GM19043 (cell line): ENCODE data around the gene HSPB7.
"Not testable (repeated sequence)": the region's sequence is repeated elsewhere in the genome, so short reads cannot be mapped to it uniquely, and the experiment has no call there.

Source experiments
- ATAC-seq: cut with Tn5 transposase; IDR thresholded peaks from one replicate; pipeline ENCODE4 v1.9.1; 2021; ENCODE audit warnings: low read depth; ENCODE audit not compliant: unreplicated experiment

Gene HSPB7

DNA sequence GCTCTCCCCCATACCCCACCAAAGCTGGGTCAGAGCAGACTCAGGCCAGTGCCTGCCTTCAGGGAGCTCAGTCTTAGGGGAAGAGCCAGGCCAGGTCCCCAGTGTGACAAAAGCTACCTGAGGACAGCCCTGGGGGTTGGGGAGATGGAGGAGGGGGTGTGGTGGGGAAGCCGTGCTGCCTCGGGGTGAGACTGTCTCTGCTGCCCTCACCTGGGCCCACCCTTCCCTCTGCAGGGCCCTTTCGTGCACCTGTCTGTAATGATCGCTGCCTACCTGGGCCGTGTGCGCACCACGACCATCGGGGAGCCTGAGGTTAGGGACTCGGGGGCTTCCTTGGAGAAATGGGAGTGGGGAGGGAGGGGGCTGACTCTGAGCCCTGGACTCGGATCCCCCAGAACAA is 8.5 kb upstream of the HSPB7 start:
- ATAC-seq, result not testable (repeated sequence)

DNA sequence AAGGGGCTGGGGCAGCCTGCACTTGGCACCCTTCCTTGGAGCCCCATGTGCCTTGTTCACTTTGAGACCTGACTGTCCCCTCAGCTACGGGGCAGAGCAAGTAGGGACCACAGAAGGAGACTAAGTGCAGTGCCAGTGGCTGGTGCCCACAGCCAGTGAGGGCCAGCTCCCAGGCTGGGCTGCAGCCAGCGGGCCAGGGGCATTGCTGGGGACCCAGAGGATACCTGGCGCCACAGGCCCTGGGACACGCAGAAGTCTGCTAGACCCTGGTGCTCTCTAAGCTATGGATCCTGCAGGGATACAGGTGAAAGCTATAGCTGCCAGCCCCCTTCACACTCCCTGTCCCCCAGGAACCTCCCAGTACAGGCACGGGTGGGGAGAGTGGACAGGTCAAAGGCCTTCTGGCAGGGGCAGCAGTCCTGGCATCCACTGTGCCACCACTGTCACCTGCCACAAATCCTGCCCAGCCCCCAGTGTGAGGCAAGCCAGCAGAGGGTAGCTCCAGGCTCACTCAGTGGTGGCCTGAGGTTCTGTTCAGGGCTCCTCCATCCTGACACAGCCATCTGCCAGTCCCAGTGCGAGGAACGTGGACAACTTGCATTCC is 5.3 kb upstream of the HSPB7 start:
- no peak for ATAC-seq

DNA sequence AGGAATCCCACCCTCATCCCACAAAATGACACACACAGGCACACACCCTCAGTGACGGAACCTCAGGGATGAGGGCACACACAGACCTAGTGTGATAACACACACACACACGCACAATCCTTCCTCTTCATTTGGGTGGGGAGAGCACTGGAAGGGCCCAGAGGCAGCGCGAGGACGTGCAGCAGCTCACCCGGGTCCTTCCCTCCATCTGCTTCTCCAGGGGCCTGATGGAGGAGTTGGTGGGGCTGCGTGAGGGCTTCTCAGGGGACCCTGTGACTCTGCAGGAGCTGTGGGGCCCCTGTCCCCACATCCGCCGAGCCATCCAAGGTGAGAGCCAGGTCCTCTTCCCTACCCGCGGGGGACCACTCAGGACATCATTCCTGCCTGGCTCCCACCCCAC is 4.5 kb upstream of the HSPB7 start:
- no peak for ATAC-seq

DNA sequence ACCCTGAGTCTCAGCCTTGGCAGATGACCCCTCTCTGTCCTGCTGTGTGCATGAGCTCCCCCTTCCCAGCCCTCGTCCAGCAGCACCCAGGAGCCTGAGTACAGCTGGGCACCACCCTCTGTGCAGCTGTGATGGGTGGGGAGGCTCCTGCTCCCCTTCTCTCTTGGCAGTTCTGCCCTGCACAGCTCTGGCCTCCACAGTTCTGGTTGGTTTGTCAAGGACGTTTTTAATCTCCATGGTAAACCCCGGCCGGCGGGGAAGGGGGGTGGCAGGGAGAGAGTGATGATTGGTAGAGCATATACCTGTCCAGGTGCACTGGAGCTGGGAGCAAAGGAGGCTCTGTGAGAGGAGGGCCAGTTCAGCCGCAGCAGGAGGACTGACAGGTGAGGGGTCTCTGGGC is 3.8 kb upstream of the HSPB7 start, which contains the start of gene CLCNKA:
Gene CLCNKA, plus strand, starts transcription at position 356 of the 400 bp plus-strand sequence. CDS start 584 bp downstream, outside the sequence.
- ATAC-seq, result no peak

DNA sequence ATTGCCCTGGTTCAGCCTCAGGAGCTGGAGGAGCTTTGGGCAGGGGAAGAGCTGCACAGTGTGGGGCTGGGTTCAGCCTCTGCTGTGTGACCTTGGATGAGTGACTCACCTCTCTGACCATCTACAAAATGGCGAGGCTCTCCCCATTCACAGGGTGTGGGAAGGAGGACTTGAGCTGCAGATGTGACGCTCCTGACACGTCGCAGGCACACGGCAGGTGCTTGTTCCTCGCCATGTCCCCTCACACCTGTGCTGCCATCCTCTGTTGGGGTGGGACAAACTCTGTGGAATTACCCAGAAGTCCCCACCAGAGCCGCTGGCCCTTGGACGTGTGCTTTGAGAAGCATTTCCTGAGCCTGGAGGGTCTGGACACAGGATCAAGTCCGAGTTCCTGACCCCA is 3.0 kb upstream of the HSPB7 start:
- not testable (repeated sequence) for ATAC-seq

DNA sequence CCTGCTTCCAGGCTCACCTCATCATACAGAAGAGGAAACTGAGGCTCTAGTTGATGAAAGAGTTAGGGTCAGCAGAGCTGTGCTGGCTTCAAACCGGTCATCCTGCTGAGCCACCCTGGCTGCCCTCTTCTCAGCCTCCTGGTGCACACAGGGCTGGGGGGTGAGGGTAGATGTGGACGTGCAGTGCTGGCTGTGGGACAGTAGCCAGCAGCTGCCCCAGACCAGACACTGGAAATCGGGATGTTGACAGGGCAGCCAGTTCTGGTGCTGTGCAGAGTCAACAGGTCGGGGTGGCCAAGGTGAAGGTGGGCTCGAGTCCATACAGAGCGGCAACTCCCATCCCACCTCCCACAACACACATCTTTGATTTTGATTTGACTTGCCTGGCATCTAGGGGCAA is 2.5 kb upstream of the HSPB7 start:
- no peak for ATAC-seq

DNA sequence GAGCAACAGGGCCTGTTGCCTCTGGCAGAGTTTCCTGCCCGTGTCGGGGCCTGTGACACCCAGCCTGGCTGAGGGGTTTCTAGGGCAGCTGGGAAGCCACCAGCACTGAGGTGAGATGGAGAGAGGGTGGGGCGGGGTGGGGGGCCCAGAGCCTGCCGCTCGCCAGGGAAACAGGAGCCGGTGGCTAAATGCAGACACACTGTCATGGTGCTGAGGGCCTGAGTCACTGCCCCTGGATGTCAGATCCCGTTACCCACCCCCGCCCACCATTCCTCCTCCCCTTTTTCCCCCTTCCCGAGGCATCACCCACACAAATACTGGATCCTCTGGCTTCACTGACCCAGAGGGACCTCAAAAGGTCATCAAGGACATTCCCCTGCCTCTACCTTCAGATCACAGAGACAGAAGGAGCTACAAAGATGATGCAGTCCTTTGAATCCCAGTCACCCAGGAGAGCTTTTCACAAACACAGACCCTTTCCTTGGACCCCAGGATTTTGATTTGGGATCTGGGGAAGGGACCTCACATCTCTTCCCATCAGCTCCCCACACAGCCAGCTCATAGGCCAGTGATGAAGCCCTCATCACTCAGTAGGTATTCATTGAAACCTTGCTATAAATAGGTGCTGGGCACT is 1.9 kb upstream of the HSPB7 start:
- ATAC-seq, result no peak

DNA sequence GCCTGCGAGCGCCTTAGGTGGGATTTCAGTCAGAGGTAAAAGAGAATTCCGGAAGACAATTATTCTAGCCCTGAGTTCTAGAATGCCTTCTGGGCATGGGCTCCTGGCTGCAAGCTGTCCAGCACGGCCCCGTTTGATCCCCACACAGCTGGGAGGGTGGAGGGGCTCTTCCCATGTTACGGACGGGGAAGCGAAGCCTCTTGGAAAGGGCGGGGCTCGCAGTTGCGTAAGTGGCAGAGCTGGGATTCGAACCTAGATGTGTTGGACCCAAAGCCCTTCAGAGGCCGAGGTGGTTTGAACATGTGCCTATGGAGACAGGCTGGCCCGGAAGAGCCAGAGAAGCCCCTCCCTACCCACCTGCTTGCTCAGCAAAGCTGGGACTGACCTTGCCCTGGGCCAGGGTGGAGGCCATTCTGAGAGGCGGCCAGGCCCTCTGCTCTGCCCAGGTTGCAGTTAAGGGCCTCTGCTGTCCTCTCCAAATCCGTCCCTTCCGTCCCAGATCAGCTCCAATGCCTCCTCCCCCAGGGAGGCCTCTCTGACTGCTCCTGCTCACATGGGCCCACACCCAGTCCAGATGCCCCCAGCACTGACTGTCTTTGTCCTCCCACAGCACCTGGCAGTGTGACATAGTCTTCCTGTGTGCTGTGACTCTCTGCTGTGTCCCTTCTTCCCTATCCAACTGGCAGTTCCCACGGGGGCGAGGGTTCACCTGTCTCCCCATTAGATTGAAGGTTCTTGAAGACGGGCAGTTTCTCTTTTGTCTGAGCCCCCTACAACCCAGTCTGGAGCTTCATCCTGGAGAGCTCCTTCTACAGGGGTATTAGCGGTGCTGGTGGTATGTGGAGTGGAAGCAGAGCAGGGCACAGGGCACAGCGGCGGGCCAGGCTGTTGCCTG is 1.2 kb upstream of the HSPB7 start:
- no peak for ATAC-seq

DNA sequence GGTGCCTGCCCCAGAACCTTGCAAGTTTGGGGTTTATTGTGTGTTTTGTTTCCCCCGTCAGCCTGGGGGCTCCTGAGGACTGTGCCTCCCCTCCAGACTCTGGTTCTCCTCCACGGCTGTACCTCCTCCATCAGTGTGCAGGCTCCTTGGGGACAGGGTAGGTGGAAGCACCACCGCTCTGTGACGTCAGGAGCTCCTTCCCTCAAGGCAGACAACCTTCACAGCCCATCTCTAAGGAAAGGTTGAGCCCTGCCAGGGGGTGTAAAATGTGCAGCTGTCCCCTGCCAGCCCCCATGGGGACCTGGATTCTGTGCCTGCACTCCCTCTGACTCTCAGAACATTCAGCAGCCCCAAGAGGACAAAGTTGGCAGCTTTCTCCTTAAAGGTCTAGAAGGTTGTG is 465 bp upstream of the HSPB7 start:
- ATAC-seq, result no peak

DNA sequence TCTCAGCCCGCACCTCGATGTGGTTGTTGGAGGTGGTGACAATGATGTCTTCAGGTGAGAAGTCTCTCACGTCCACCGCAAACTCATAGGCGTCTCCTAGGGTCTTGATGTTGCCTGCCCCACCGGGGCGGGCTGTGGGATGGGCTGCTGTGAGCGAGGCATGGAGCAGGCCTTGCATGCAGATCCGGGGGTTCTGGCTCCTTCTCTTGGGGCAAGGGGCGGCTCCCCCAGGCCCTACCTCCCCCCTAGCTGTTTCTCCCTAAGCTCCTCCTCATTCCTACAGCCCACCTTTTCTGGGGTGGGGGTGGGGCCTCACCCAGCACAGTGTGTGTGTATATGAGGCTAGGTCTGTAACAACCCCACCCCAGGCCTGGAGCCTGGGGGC is 775 bp downstream of the HSPB7 start:
- no peak for ATAC-seq

DNA sequence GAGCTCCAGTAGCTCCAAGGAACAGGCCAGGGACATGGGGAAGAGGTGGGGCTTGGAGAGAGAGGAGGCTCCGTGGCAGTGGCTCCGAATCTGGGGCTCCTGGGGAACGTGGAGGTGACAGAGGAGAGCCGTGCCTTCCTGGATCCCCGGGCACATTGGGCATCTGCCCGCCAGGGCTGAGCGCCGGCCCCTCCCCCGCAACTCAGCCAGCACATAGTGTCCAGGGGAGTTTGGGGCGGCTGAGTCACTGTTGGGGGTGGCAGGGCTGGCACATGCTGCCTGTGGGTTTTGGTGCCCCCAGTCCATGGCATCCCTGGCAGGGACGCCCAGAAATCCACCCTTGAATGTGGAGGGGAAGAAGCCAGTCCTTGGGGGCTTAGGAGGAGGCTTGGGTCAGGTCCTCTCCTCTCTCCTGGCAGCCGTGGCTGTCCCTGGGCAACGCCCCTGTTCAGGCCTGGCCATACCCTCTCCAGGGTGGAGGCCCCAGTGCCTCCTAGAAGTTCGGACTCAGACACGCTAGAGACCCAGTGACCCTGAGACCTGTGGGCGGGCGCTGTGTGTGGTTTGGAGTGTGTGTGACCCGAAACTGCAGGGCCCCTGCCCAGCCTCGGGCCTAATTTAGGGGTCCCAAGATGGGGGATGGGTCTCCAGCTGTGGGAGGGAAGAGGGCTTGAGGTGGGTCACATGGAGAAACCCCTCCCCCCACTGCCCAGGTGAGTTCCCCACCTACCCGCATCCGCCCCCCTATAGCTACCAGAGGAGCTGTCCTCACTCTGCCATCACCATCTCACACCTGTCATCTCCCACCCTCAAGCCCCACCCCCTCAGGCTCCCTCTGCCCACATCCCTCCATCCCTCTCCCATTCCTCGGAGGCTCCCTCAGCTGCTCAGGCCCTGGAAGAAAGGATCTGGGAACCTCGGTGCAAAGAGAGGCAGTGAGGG is 1.6 kb downstream of the HSPB7 start:
- no peak for ATAC-seq

DNA sequence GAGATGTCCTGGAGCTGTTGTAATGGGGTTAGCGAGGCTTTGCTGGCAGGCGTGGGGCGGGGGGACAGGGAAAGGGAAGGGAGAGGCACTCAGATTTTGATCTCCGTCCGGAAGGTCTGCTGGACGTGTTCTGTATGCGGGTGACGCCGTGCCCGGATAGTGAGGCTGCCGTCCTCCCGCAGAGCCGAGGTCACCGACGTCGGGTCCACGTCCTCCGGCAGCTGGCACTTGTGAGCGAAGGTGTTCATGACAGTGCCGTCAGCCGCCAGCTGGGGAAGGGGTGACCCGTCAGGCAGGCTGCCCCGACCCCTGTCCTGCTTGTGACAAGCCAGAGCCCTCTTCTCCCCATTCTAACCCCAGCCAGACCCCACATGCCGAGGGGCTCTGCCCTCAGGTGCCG is 2.4 kb downstream of the HSPB7 start:
- no peak for ATAC-seq

DNA sequence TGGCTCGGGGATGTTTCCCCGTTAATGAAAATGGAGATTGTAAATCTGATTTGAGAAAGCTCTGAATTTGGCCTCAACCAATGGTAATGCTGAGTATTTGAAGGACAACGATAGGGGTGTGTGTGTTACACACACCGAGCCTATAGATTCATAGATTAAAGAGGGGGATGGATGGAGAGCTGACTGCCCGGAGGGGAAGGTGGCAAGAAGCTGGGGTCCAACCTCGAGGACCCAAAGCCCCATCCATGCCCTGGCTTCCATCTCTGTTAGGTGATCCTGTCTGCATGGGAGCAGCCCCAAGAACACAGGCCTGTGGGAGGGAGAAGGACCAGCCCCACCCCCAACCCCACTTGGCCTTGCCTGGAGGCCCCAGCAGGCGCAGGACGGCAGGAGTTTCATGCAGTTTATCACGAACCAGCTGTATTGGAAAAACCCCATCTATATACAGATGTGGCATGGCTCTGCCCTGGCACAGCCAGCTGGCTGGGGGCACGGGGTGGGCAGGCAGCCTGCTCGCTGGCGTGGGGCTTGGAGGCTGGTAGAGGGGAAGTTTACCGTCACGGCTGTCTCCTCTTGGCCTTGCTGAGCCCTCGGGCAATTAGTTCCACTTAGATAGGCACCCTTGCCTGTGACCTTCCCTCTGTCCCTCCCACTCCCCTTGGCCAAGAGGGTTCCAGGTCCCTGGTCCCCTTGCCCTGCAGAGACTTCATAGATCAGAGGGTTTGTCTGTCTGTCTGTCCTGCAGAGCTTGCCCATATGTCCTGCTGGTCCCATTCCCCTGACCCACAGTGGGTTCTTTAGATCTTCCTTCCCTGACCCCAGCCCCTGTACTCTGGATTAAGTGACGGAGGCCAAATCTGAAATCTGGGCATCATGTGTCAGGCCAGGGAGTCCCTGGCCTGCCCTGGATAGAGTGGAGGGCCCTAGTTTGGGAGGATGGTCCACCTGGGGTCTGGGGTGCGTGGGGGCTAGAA is 3.0 kb downstream of the HSPB7 start:
- no peak for ATAC-seq

DNA sequence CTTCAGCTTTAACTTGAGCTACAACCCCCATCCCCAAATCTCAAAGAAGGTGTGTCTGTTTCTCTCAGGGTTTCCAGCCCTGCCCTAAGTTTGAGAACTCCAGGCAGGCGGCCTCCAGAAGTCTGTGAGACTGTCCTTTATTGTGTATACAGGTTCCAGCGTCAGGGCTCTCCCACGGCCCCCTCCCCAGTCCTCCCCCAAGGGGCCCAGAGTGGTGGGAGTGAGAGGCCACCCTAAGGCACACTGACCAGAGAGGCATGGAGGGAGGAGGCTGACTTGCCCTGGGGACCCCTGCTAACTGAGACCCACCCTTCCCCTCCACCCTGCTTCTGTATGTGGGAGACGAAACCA is 4.0 kb downstream of the HSPB7 start:
- no peak for ATAC-seq

DNA sequence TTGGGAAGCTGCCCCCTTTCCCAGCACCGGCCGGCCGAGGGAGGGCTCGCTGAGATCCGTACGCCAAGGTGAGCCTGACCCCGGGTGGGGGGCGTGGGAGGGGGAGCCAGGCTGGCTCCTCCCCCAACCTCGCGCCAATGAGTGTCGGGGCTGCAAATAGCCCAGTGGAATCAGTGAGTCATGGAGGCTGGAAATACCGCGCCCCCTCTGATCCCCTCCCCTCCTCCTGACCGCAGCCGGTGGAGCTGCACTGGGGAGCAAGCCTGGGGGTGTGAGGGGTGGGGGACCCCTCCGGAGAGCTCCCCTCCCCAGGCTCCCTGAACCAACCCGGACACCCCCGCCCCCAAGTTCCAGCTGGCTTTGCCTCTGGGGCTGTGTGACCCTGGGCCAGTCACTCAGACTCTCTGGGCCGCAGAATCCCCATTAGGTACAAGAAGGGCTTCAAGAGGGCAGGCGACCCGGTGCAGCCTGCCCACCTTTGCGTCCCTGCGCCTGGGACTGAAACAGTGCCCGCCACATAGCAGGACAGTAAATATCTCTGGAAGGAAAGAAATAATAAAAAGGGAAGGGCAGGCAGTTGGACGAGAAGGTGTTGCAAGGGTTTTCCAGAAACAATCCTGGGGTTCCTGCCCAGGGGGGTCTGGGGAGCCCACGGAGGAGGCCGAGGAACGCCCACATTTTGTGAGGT is 4.5 kb downstream of the HSPB7 start:
- no peak for ATAC-seq

DNA sequence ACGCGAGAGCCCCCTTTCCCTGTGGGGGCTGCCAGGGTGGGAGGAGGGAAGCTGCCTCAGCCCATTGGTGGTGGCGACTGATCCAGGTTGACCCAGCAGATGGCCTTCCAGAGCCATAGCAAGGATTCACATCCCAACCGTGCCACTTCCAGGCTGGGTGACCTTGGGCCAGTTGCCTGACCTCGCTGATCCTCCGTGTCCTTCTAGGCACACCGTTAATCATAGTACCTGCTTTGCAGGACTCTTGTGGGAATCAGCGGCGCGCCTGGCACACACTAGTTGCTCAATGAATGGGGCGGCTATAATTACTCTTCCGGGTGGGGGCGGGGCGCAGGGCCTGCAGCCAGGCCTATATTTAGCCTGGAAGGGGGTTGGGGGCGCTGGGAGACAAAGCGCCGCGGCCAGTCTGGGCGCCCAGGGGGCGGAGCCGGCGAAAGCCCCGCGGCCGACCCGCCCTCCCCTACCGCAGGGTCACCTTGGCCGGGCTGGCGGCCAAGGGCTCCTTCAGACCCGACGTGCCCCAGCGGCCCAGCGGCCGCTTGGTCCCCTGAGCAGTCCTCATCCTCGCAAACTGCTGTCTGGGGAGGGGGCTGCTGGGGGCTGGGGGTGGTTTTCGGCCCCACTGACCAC is 5.1 kb downstream of the HSPB7 start:
- ATAC-seq, result no peak

DNA sequence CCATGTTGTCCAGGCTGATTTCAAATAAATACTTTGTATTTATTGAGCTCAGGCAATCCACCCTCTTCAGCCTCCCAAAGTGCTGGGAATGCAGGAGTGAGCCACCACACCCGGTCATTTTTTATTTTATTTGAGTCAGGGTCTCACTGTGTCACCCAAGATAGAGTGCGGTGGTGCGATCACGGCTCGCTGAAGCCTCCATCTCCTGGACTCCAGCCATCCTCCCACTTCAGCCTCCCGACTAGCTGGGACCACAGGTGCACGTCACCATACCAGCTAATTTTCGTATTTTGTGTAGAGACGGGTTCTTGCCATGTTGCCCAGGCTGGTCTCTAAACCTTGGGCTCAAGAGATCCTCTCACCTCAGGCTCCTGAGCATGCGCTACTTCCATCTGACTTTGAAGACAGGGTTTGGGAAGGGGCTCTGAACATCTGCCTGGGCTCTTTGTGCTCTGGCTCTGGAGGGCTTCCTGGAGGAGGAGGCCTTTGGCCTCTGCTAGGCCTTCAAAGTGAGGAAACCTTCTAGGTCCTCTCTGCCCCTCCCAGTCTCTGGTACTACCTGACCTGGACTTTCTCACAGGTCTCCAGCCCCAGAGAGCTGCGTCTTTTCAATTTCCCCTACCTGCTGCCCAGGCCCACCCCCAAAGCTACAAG is 5.8 kb downstream of the HSPB7 start:
- no peak for ATAC-seq

DNA sequence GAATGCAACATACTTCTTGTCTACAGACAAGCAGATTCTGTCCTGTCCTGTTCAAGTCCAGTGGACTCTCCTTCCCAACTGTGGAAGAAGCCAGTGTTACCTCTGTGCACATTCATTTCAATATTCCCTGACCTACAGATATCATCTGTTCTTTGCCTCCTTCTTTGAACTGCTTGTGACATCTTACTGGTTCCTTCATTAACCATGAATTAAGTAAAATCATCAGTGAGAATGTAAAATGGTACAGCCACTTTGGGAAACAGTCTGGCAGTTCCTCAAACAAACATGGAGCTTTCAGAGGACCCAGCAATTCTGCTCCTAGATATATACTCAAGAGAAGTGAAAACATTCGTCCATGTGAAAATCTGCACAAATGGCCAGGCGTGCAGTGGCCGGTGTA is 7.0 kb downstream of the HSPB7 start:
- ATAC-seq, result no peak
